Neutrophil (primary cell): ENCODE data around the gene TSPAN19.
"Not testable (repeated sequence)": the region's sequence is repeated elsewhere in the genome, so short reads cannot be mapped to it uniquely, and the experiment has no call there.

Experiments
- H3K27ac ChIP-seq: fragments of 200-600 bp; sonication (generic); 2 replicates; pipeline ENCODE4 v1.5.1; 2016; ENCODE audit warnings: mild to moderate bottlenecking, moderate library complexity
- H3K27me3 ChIP-seq: fragments of 200-600 bp; sonication (generic); 2 replicates; pipeline ENCODE4 v1.6.0; 2016; ENCODE audit warnings: mild to moderate bottlenecking
- H3K36me3 ChIP-seq: fragments of 200-600 bp; sonication (generic); 2 replicates; pipeline ENCODE4 v1.5.1; 2017
- H3K4me1 ChIP-seq, 2 experiments: fragments of 200-600 bp in 1 of 2; sonication (generic) in 1 of 2; 1 replicate in 1 of 2; 2 replicates in 1 of 2; pipeline versions ENCODE4 v1.5.1 to v1.6.1; 2013 to 2016; ENCODE audit warnings: low read depth in 1 of 2, low read length in 1 of 2, mild to moderate bottlenecking in 1 of 2, moderate library complexity in 1 of 2; ENCODE audit not compliant: control insufficient read depth in 1 of 2, insufficient read depth in 1 of 2
- H3K4me3 ChIP-seq, 2 experiments: fragments of 200-600 bp in 1 of 2; sonication (generic) in 1 of 2; 1 replicate in 1 of 2; 2 replicates in 1 of 2; pipeline ENCODE4 v1.5.1; 2013 to 2016; ENCODE audit warnings: low read depth in 1 of 2, low read length in 1 of 2, mild to moderate bottlenecking in 1 of 2, moderate library complexity in 1 of 2
- H3K9me3 ChIP-seq: fragments of 200-600 bp; sonication (generic); 2 replicates; pipeline ENCODE4 v1.5.1; 2016
- TF ChIP-seq, protein P1 (sequence below): fragments of 200-600 bp; sonication (generic); IDR thresholded peaks from 2 replicates; pipeline ENCODE4 v1.5.1; 2016; ENCODE audit warnings: antibody characterized with exemption

The TSPAN19 gene

DNA sequence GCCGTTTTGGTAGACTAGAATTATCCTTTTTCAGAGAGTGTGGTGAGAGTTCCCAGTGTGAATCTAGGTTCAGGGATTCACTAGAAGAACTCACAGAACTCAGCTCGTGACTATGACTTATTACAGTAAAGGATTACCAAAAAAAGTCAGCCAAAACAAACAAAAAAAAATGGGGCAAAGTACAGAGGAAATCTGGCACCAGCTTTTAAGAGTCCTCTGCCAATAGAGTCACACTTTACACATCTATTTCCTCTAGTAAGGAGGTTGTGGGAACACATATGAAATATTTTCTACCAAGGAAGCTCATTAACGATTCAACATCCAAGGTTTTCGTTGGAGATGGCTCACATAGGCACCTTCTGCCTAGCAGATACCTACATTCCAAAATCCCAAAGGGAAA lies 28.2 kb downstream of the TSPAN19 start:
- H3K27ac ChIP-seq: no peak overlapping the region
- no peaks in the 10 kb centered on the region for H3K4me1 ChIP-seq
- no peaks in the 10 kb centered on the region for H3K27me3 ChIP-seq
- H3K36me3 ChIP-seq: no peaks in the 10 kb centered on the region
- H3K4me3 ChIP-seq: no peak overlapping the region
- H3K9me3 ChIP-seq: no peaks in the 10 kb centered on the region
- TF ChIP-seq, protein P1, sequence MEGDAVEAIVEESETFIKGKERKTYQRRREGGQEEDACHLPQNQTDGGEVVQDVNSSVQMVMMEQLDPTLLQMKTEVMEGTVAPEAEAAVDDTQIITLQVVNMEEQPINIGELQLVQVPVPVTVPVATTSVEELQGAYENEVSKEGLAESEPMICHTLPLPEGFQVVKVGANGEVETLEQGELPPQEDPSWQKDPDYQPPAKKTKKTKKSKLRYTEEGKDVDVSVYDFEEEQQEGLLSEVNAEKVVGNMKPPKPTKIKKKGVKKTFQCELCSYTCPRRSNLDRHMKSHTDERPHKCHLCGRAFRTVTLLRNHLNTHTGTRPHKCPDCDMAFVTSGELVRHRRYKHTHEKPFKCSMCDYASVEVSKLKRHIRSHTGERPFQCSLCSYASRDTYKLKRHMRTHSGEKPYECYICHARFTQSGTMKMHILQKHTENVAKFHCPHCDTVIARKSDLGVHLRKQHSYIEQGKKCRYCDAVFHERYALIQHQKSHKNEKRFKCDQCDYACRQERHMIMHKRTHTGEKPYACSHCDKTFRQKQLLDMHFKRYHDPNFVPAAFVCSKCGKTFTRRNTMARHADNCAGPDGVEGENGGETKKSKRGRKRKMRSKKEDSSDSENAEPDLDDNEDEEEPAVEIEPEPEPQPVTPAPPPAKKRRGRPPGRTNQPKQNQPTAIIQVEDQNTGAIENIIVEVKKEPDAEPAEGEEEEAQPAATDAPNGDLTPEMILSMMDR: no peak

DNA sequence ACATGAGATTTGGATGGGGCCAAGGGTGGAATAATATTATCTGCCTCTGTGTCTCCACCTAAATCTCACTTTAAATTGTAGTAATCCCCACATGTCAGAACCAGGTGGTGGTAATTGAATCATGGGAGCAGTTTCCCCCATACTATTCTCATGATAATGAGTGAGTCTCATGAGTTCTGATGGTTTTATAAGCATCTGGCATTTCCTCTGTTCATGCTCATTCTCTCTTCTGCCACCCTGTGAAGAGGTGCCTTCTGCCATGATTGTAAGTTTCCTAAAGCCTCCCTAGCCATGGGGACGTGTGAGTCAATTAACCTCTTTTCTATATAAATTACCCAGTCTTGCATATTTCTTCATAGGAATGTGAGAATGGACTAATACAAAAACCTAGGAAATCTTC lies 29.9 kb downstream of the TSPAN19 start:
- Histone ChIP-seq H3K27ac (no peak overlapping the region), H3K27me3 (no peaks in the 10 kb centered on the region), H3K4me3 (no peak overlapping the region), H3K9me3 (no peaks in the 10 kb centered on the region), H3K4me1 (no peaks in the 10 kb centered on the region), H3K36me3 (no peaks in the 10 kb centered on the region)
- TF ChIP-seq, protein P1: no peak

DNA sequence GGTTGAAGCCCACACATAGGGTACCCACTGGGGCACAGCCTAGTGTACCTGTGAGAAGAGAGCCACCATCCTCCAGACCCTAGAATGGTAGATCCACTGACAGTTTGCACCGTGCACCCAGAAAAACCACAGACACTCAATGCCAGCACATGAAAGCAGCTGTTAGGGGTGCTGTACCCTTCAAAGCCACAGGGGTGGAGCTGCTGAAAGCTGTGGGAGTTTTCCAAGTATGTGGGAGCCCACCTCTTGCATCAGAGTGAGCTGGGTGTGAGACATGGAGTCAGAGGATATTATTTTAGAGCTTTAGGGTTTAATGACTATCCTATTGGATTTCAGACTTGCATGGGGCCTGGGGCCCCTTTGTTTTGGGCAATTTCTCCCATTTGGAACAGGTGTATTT lies 30.5 kb downstream of the TSPAN19 start:
- TF ChIP-seq, protein P1: no peak
- H3K9me3 ChIP-seq: no peaks in the 10 kb centered on the region
- H3K36me3 ChIP-seq: no peaks in the 10 kb centered on the region
- H3K4me1 ChIP-seq: no peaks in the 10 kb centered on the region
- no peak overlapping the region for H3K4me3 ChIP-seq
- no peak overlapping the region for H3K27ac ChIP-seq
- H3K27me3 ChIP-seq: no peaks in the 10 kb centered on the region

DNA sequence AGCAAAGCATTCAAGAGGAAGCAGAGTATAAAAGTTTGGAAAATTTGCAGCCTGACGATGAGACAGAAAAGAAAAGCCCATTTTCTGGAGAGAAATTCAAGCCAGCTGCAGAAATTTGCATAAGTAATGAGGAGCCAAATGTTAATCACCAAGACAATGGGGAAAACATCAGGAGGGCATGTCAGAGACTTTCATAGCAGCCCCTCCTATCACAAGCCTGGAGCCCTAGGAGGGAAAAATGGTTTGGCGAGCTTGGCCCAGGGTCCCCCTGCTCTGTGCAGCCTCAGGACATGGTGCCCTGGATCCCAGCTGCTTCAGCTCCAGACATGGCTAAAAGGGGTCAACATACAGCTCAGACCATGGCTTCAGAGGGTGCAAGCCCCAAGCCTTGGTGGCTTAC lies 31.0 kb downstream of the TSPAN19 start:
- H3K27me3 ChIP-seq, H3K4me1 ChIP-seq, H3K27ac ChIP-seq, H3K9me3 ChIP-seq, H3K4me3 ChIP-seq, H3K36me3 ChIP-seq: not testable (repeated sequence)

DNA sequence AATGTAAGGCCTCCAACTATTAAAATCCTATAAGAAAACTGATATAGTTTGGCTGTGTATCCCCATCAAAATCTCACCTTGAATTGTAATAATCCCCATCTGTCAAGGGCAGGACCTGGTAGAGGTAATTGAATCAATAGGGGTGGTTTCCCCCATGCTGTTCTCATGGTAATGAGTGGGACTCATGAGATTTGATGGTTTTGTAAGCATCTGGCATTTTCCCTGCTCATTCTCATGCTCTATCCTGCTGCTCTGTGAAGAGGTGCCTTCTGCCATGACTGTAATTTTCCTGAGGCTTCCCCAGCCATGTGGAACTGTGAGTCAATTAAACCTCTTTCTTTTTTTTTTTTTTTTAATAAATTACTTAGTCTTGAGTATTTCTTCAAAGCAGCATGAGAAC lies 31.9 kb downstream of the TSPAN19 start:
- no peaks in the 10 kb centered on the region for H3K27me3 ChIP-seq

DNA sequence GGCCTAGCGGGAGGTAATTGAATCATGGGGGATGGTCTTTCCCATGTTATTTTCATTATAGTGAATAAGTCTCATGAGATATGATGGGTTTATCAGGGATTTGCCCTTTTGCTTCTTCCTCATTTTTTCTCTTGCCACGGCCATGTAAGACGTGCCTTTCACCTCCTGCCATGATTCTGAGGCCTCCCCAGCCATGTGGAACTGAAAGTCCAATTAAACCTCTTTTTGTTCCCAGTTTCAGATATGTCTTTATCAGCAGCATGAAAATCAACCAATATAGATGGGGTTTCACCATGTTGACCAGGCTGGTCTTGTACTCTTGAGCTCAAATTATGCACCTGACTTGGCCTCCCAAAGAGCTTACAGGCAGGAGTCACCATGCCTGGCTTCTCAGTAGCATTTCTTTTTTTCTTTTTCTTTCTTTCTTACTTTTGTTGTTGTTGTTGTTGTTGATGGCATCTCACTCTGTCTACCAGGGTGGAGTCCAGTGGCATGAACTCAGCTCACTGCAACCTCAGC lies 33.2 kb downstream of the TSPAN19 start:
- no peaks in the 10 kb centered on the region for H3K36me3 ChIP-seq
- TF ChIP-seq, protein P1: no peak
- no peak overlapping the region for H3K27ac ChIP-seq
- H3K4me1 ChIP-seq: no peaks in the 10 kb centered on the region
- no peaks in the 10 kb centered on the region for H3K9me3 ChIP-seq
- no peak overlapping the region for H3K4me3 ChIP-seq
- no peaks in the 10 kb centered on the region for H3K27me3 ChIP-seq

More for the DNA sequence above, 31.9 kb downstream of the TSPAN19 start:
- Histone ChIP-seq H3K4me3 (no peak overlapping the region), H3K9me3 (no peaks in the 10 kb centered on the region), H3K27ac (no peak overlapping the region), H3K36me3 (no peaks in the 10 kb centered on the region), H3K4me1 (no peaks in the 10 kb centered on the region)
- TF ChIP-seq, protein P1: no peak
